Endothelial cell (in vitro differentiated cells): ENCODE measurements around the gene TRMT61B. TPM values are rescaled to one million over a fixed set of nuclear protein-coding genes. Genes with fewer than 3 reads are reported as not detected.
A peak's percentile ranks its signal among the peaks of the same experiment; 100 is the strongest.

Experiments
- DNase-seq: peaks from one replicate; pipeline ENCODE4 v3.0.0; 2021; ENCODE audit warnings: low spot score
- H3K27ac Mint-ChIP-seq: one replicate; pipeline ENCODE4 v1.8.0; 2021; ENCODE audit warnings: mixed read lengths, inconsistent platforms; ENCODE audit not compliant: unreplicated experiment
- H3K27me3 Mint-ChIP-seq: one replicate; pipeline ENCODE4 v1.8.0; 2021; ENCODE audit warnings: mild to moderate bottlenecking, moderate library complexity, mixed read lengths, inconsistent platforms; ENCODE audit not compliant: unreplicated experiment
- H3K36me3 Mint-ChIP-seq: one replicate; pipeline ENCODE4 v1.8.0; 2021; ENCODE audit warnings: mild to moderate bottlenecking, low read depth, mixed read lengths, inconsistent platforms; ENCODE audit not compliant: unreplicated experiment
- H3K4me1 Mint-ChIP-seq: one replicate; pipeline ENCODE4 v1.8.0; 2021; ENCODE audit warnings: mild to moderate bottlenecking, mixed read lengths, inconsistent platforms; ENCODE audit not compliant: unreplicated experiment
- H3K4me3 Mint-ChIP-seq: one replicate; pipeline ENCODE4 v1.8.0; 2021; ENCODE audit warnings: mild to moderate bottlenecking, mixed read lengths, inconsistent platforms; ENCODE audit not compliant: unreplicated experiment
- H3K9me3 Mint-ChIP-seq: one replicate; pipeline ENCODE4 v1.8.0; 2021; ENCODE audit warnings: mixed read lengths, inconsistent platforms; ENCODE audit not compliant: unreplicated experiment
- total RNA-seq: library from RNA; stranded (reverse); fragmentation: NEBNext Ultra II Directional; extraction: Animal tissue kit (Norgen Biotek cat#: 25700); gene quantifications from one replicate; pipeline ENCODE4 v1.2.1, GENCODE V29; 2021; ENCODE audit not compliant: unreplicated experiment
- TF ChIP-seq, protein P1 (sequence below): fragments of 200-600 bp; sonication (generic); IDR thresholded peaks from one replicate; pipeline ENCODE4 v1.5.0; 2021; ENCODE audit warnings: antibody characterized with exemption; ENCODE audit not compliant: unreplicated experiment

The TRMT61B gene
- total RNA-seq, 1 donor from 2014 or later = 14.9 TPM

DNA sequence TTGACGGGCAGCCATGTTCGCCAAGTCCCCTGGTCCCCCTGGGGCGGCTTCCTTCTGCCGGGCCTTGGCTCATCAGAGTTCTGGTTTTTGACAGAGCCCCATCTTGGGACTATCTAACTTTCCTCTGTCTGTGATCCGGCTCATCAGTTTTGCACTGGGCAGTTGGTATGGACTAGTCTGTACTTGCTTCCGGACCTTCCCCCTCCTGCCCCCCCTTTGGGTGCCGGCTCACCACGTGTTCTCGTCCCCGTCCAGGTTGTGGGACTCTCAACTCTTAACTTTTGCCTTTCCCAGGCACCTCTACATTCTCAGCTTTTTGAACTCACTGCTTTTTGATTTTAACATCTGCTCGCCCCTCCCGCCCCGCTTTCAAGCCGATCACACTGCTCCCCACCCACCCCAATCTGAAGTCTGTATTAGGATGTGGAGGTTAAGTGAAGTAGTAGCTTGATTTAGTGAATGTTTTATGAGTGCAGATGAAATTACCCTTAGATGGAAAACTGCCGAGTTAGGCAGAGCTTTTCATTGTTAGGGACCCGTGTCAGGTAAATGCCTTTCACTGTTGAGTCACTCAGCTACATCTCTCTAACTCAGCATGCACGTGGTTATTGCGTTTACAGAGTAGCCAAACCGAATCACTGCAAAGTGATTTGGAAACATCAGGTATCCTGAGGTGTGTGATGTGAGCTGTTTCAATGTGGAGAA is 25.2 kb upstream of the TRMT61B start:
- Mint-ChIP-seq H3K4me3 (peak overlapping the region; percentile 100), H3K4me1 (peaks cover 7% of the 10 kb centered on the region), H3K27ac (peak overlapping the region; percentile 92), H3K36me3 (peaks cover 3% of the 10 kb centered on the region), H3K27me3 (peaks cover 3% of the 10 kb centered on the region), H3K9me3 (no peaks in the 10 kb centered on the region)
- no peak for DNase-seq
- TF ChIP-seq, protein P1, sequence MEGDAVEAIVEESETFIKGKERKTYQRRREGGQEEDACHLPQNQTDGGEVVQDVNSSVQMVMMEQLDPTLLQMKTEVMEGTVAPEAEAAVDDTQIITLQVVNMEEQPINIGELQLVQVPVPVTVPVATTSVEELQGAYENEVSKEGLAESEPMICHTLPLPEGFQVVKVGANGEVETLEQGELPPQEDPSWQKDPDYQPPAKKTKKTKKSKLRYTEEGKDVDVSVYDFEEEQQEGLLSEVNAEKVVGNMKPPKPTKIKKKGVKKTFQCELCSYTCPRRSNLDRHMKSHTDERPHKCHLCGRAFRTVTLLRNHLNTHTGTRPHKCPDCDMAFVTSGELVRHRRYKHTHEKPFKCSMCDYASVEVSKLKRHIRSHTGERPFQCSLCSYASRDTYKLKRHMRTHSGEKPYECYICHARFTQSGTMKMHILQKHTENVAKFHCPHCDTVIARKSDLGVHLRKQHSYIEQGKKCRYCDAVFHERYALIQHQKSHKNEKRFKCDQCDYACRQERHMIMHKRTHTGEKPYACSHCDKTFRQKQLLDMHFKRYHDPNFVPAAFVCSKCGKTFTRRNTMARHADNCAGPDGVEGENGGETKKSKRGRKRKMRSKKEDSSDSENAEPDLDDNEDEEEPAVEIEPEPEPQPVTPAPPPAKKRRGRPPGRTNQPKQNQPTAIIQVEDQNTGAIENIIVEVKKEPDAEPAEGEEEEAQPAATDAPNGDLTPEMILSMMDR = no peak

DNA sequence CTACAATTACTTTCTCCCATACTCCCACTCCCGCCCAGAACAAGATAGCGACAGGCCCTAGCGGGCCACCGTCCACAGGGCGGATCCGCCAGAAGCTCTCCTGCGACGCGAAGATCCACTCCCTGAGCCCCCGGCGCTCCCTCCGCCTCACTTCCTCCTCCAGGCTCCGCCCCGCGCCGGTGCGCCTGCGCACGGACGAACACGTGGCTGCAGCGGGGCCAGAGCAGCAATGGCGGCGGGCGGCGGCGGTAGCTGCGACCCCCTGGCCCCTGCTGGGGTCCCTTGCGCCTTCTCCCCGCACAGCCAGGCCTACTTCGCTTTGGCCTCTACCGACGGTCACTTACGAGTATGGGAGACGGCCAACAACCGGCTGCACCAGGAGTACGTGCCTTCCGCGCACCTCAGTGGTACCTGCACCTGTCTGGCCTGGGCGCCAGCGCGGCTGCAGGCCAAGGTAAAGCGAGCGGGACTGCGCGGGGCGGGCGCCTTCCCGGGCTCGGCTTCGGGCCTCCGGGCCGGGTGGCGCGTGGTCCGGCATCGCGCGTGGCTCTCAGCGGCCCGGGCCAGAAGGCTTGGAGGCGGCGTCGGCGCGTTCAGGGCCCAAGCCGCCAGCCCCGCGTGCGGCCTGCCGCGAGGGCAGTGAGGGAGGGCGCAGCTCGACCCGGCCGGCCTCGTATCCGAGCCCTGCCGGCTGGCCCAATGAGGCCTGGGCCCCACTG is 24.5 kb upstream of the TRMT61B start, which contains the start of gene WDR43:
Gene WDR43, plus strand, starts transcription at position 198 of the 719 bp plus-strand sequence. Its CDS starts 32 bp downstream, at position 230.
- peaks cover 7% of the 10 kb centered on the region for H3K4me1 Mint-ChIP-seq
- peaks cover 3% of the 10 kb centered on the region for H3K27me3 Mint-ChIP-seq
- H3K27ac Mint-ChIP-seq = peak within 1 kb of the TSS; percentile 92
- peak; percentile 99 for DNase-seq
- H3K9me3 Mint-ChIP-seq = no peaks in the 10 kb centered on the region
- peaks cover 3% of the 10 kb centered on the region for H3K36me3 Mint-ChIP-seq
- peak within 1 kb of the TSS; percentile 100 for H3K4me3 Mint-ChIP-seq
- TF ChIP-seq, protein P1 = no peak

DNA sequence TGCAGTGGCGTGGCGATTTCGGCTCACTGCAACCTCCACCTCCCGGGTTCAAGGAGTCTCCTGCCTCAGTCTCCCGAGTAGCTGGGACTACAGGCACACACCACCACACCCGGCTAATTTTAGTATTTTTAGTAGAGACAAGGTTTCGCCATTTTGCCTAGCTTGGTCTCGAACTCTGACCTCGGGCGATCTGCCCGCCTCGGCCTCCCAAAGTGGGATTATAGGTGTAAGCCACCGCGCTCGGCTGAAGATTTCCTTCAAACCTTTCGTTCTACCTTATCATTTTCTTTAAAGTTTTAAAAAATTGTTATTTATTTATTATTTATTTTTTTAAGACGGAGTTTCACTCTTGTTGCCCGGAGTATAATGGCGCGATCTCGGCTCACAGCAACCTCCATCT is 23.4 kb upstream of the TRMT61B start:
- H3K36me3 Mint-ChIP-seq = peaks cover 3% of the 10 kb centered on the region
- H3K27ac Mint-ChIP-seq = no peak overlapping the region
- no peaks in the 10 kb centered on the region for H3K9me3 Mint-ChIP-seq
- no peak overlapping the region for H3K4me3 Mint-ChIP-seq
- no peak for DNase-seq
- peaks cover 7% of the 10 kb centered on the region for H3K4me1 Mint-ChIP-seq
- TF ChIP-seq, protein P1 = no peak
- H3K27me3 Mint-ChIP-seq = peaks cover 3% of the 10 kb centered on the region

DNA sequence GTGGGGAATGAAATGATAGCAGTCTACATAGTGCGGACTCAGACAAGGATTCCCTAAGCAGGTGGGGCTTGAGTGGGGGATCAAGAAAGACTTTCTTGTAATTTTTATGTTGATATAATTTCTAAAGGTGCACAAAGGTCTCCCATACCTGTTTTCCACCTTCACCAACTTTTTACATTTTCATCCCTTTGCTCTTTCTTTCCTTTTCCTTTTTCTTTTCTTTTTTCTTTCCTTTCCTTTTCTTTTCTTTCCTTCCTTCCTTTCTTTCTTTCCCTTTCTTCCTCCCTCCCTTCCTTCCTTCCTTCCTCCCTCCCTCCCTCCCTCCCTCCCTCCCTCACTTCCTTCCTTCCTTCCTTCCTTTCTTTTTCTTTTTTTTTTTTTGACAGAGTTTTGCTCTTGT is 10.1 kb upstream of the TRMT61B start:
- TF ChIP-seq, protein P1 = no peak
- no peaks in the 10 kb centered on the region for H3K4me1 Mint-ChIP-seq
- no peaks in the 10 kb centered on the region for H3K27me3 Mint-ChIP-seq
- no peak overlapping the region for H3K27ac Mint-ChIP-seq
- H3K4me3 Mint-ChIP-seq = no peak overlapping the region
- H3K9me3 Mint-ChIP-seq = no peaks in the 10 kb centered on the region
- no peaks in the 10 kb centered on the region for H3K36me3 Mint-ChIP-seq
- DNase-seq = no peak

DNA sequence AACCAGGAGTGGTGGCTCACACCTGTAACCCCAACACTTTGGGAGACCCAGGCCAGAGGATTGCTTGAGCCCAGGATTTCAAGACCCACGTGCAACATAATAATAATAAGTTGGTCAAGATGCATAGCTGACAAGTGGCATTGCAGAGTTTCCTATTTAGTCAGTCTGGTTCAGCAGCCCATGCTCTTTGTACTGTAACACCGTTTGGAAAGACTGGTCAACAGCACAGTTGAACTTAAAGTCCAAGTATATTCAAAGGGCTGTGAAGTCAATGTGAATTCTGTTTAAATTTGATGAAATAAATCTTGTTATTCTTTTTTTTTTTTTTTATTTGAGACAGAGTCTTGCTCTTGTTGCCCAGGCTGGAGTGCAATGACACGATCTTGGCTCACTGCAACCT is 1.5 kb upstream of the TRMT61B start:
- DNase-seq = no peak
- Mint-ChIP-seq H3K4me3 (no peak overlapping the region), H3K27me3 (peaks cover 4% of the 10 kb centered on the region), H3K9me3 (no peaks in the 10 kb centered on the region), H3K4me1 (peaks cover 14% of the 10 kb centered on the region), H3K36me3 (no peaks in the 10 kb centered on the region), H3K27ac (no peak overlapping the region)
- TF ChIP-seq, protein P1 = no peak
